ENCODE measurements around the gene MAN1C1. TPM values are rescaled to one million over a fixed set of nuclear protein-coding genes. Genes with fewer than 3 reads are reported as not detected.
"Not testable (repeated sequence)": the region's sequence is repeated elsewhere in the genome, so short reads cannot be mapped to it uniquely, and the experiment has no call there.

The MAN1C1 gene
- total RNA-seq, 2 experiments from 2014 or later = 16.8 to 17.9 TPM

DNA sequence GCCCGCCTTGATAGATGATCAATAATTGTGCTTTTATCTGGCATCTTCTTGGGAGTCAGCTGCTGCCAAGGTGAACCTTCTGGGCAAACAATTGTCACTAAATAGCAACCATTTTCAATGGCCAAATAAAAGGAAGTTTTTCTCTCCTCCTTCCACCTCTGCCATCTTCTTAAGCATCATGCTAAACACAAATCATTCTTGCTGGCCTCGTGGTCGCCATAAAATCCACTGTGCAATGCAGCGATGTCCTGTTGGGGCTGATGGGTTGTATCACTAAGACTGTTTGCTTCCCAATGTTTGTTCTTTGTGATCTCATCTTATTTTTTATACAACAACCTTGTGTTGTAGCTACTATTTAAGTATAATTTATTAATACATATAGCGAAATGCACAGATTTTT lies 8.0 kb downstream of the MAN1C1 start:
- ATAC-seq (no peak), DNase-seq (no peak)
- Mint-ChIP-seq H3K4me1 (ENCODE audit: low read depth) (peaks cover 69% of the 10 kb centered on the region), H3K27ac (no peak overlapping the region), H3K9me3 (ENCODE audit: insufficient read depth) (peaks cover 4% of the 10 kb centered on the region), H3K27me3 (ENCODE audit: low read depth) (peaks cover 6% of the 10 kb centered on the region), H3K4me3 (no peak overlapping the region), H3K36me3 (ENCODE audit: low read depth) (peaks cover 61% of the 10 kb centered on the region)
- POLR2A ChIA-PET = interaction anchor here (0.7 to 1.4 kb wide), 3 partner anchors 7 to 395 kb away, joined by 3 read pairs; no protein-coding TSS in a partner anchor
- CTCF ChIA-PET = interaction anchor here (0.9 to 2.7 kb wide), 5 partner anchors 14 to 181 kb away, joined by 3 to 12 read pairs (median 3); no protein-coding TSS in a partner anchor

DNA sequence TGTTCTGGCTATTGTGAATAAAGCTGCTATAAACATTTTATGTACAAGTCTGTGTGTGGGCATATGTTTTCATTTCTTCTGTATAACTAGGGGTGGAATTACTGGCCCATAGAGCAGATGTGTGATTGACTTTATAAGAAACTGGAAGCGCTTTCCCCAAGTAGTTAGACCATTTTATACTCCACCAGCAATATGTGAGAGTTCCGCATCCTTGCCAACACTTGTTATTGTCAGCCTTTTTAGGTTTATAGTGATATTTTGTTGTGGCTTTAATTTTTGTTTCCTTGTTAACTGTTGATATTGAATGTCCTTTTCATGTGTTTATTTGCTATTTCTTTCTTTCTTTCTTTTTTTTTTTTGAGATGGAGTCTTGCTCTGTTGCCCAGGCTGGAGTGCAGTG lies 9.4 kb downstream of the MAN1C1 start:
- no peak overlapping the region for H3K4me3 Mint-ChIP-seq
- peaks cover 66% of the 10 kb centered on the region for H3K4me1 Mint-ChIP-seq (ENCODE audit: low read depth)
- ChIA-PET CTCF (interaction anchor here (2.7 kb wide), 1 partner anchor 17 kb away, joined by 12 read pairs; no protein-coding TSS in a partner anchor), POLR2A (no interaction called here)
- H3K9me3 Mint-ChIP-seq (ENCODE audit: insufficient read depth) = peaks cover 4% of the 10 kb centered on the region
- DNase-seq (no peak), ATAC-seq (no peak)
- peaks cover 55% of the 10 kb centered on the region for H3K36me3 Mint-ChIP-seq (ENCODE audit: low read depth)
- H3K27ac Mint-ChIP-seq = no peak overlapping the region
- H3K27me3 Mint-ChIP-seq (ENCODE audit: low read depth) = peaks cover 6% of the 10 kb centered on the region

DNA sequence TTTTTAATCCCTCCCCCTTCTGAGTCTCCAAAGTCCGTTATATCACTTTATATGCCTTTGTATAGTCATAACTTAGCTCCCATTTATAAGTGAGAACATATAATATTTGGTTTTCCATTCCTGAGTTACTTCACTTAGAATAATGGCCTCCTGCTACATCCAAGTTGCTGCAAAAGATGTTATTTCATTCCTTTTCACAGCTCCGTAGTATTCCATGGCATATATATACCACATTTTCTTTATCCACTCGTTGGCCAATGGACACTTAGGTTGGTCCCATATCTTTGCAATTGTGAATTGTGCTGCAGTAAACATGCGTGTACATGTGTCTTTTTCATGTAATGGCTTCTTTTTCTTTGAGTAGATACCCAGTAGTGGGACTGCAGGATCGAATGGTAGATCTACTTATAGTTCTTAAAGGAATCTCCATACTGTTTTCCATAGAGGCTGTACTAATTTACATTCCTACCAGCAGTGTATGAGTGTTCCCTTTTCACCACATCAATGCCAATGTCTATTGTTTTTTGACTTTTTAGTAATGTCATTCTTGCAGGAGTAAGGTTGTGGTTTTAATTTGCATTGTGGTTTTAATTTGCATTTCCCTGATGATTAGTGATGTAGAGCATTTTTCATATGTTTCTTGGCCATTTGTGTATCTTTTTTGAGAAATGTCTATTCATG lies 12.3 kb downstream of the MAN1C1 start:
- Mint-ChIP-seq H3K27me3 (ENCODE audit: low read depth) (peaks cover 6% of the 10 kb centered on the region), H3K27ac (no peak overlapping the region), H3K4me3 (no peak overlapping the region), H3K4me1 (ENCODE audit: low read depth) (peaks cover 63% of the 10 kb centered on the region), H3K36me3 (ENCODE audit: low read depth) (peaks cover 56% of the 10 kb centered on the region), H3K9me3 (ENCODE audit: insufficient read depth) (peaks cover 4% of the 10 kb centered on the region)
- DNase-seq (no peak), ATAC-seq (no peak)
- ChIA-PET CTCF (interaction anchor here (1.1 to 2.1 kb wide), 2 partner anchors 10 to 14 kb away, joined by 3 to 8 read pairs; no protein-coding TSS in a partner anchor), POLR2A (no interaction called here)

DNA sequence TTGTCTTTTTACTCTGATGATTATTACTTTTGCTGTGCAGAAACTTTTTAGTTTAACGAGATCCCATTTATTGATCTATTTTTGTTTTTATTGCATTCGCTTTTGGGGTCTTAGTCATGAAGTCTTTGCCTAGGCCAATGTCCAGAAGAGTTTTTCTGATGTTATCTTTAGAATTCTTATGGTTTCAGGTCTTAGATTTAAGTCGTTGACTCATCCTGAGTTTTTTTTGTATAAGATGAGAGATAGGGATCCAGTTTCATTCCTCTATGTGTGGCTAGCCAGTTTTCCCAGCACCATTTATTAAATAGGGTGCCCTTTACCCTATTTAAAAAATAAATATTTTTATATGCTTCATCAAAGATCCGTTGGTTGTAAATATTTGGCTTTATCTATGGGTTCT lies 13.2 kb downstream of the MAN1C1 start:
- peaks cover 60% of the 10 kb centered on the region for H3K4me1 Mint-ChIP-seq (ENCODE audit: low read depth)
- no peak for DNase-seq
- H3K27me3 Mint-ChIP-seq (ENCODE audit: low read depth) = peaks cover 6% of the 10 kb centered on the region
- ATAC-seq = no peak
- peaks cover 57% of the 10 kb centered on the region for H3K36me3 Mint-ChIP-seq (ENCODE audit: low read depth)
- ChIA-PET POLR2A (no interaction called here), CTCF (no interaction called here)
- no peak overlapping the region for H3K4me3 Mint-ChIP-seq
- no peak overlapping the region for H3K27ac Mint-ChIP-seq
- peaks cover 4% of the 10 kb centered on the region for H3K9me3 Mint-ChIP-seq (ENCODE audit: insufficient read depth)

DNA sequence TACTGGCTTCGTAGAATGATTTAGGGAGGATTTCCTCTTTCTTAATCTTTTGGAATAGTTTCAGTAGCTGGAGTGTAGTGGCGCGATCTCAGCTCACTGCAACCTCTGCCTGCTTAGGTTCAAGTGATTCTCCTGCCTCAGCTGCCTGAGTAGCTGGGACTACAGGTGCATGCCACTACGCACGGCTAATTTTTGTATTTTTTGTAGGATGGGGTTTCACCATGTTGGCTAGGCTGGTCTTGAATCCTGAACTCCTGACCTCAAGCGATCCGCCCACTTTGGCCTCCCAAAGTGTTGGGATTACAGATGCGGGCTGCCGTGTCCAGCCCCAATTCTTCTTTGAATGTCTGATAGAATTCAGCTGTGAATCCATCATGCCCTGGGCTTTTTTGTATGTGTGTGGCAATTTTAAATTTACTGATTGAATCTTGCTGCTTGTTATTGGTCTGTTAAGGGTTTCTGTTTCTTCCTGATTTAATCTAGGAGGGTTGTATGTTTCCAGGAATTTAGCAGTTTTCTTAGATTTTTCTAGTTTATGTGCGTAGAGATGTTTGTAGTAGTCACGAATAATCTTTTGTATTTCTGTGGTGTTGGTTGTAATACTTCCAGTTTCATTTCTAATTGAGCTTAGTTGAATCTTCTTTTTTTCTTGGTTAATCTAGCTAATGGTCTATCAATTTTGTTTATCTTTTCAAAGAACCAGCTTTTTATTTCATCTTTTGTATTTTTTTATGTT lies 15.3 kb downstream of the MAN1C1 start:
- Mint-ChIP-seq H3K36me3 (ENCODE audit: low read depth) (peaks cover 55% of the 10 kb centered on the region), H3K27ac (peak overlapping the region; percentile 91), H3K4me1 (ENCODE audit: low read depth) (peaks cover 62% of the 10 kb centered on the region), H3K4me3 (peak overlapping the region; percentile 77), H3K9me3 (ENCODE audit: insufficient read depth) (peaks cover 11% of the 10 kb centered on the region), H3K27me3 (ENCODE audit: low read depth) (no peaks in the 10 kb centered on the region)
- ChIA-PET POLR2A (interaction anchor here (0.8 to 0.9 kb wide), 2 partner anchors 8 to 10 kb away, joined by 3 read pairs; no protein-coding TSS in a partner anchor), CTCF (interaction anchor here (0.7 to 2.6 kb wide), 9 partner anchors 9 to 179 kb away, joined by 3 to 28 read pairs (median 4); no protein-coding TSS in a partner anchor)
- peak; percentile 65 for ATAC-seq
- DNase-seq = peak; percentile 17

DNA sequence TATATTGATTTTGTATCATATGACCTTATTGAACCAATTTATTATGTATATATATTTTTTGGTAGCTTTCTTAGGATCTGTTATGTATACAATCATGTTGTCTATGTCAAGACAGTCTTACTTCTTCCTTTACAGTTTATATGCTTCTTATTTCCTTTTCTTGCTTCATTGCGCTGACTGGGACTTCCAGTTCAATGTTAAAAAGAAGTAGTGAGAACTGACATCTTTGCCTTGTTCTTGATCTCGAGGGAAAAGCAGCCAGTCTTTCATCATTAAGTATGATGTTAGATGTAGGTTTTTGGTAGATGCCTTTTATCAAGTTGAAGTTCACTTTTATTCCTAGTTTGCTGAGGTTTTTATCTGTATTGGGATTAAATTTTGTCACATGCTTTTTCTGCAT lies 17.5 kb downstream of the MAN1C1 start:
- no peak for ATAC-seq
- H3K4me3 Mint-ChIP-seq = no peak overlapping the region
- H3K27me3 Mint-ChIP-seq (ENCODE audit: low read depth) = no peaks in the 10 kb centered on the region
- DNase-seq = no peak
- H3K4me1 Mint-ChIP-seq (ENCODE audit: low read depth) = peaks cover 54% of the 10 kb centered on the region
- CTCF ChIA-PET = interaction anchor here (1.1 kb wide), 1 partner anchor 14 kb away, joined by 4 read pairs; no protein-coding TSS in a partner anchor
- H3K9me3 Mint-ChIP-seq (ENCODE audit: insufficient read depth) = peaks cover 30% of the 10 kb centered on the region
- no peak overlapping the region for H3K27ac Mint-ChIP-seq
- peaks cover 61% of the 10 kb centered on the region for H3K36me3 Mint-ChIP-seq (ENCODE audit: low read depth)
- POLR2A ChIA-PET = no interaction called here

DNA sequence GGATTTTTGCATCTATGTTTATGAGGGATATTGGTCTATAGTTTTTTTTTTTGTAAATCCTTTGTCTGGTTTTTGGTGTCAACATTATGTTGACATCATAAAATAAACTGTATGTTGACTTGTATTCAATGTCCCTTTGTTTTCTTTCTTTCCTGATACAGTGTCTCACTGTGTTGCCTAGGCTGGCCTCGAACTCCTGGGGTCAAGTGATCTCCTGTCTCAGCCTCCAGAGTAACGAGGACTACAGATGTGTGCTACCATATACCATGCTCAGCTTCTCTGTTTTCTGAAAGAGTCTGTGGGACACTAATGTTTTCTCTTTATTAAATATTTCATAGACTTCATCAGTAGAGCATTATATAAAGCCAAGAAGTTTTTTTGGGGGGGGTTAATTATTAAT lies 18.3 kb downstream of the MAN1C1 start:
- Mint-ChIP-seq H3K27ac (no peak overlapping the region), H3K36me3 (ENCODE audit: low read depth) (peaks cover 63% of the 10 kb centered on the region), H3K9me3 (ENCODE audit: insufficient read depth) (peaks cover 34% of the 10 kb centered on the region), H3K4me1 (ENCODE audit: low read depth) (peaks cover 52% of the 10 kb centered on the region), H3K4me3 (no peak overlapping the region), H3K27me3 (ENCODE audit: low read depth) (peaks cover 3% of the 10 kb centered on the region)
- no peak for DNase-seq
- ChIA-PET POLR2A (no interaction called here), CTCF (interaction anchor here (1.1 kb wide), 1 partner anchor 15 kb away, joined by 4 read pairs; no protein-coding TSS in a partner anchor)
- ATAC-seq = no peak

DNA sequence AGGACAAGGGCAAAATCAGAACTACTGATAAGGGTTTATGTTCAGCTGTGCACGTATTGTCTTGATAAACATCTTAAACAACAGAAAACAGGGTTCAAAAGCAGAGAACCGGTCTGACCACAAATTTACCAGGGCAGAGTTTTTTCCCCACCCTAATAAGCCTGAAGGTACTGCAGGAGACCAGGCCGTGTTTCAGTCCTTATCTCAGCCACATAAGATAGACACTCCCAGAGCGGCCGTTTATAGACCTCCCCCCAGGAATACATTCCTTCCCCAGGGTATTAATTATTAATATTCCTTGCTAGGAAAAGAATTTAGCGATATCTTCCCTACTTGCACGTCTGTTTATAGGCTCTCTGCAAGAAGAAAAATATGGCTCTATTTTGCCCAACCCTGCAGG lies 19.6 kb downstream of the MAN1C1 start:
- Mint-ChIP-seq H3K9me3 (ENCODE audit: insufficient read depth) (peaks cover 39% of the 10 kb centered on the region), H3K4me1 (ENCODE audit: low read depth) (peaks cover 51% of the 10 kb centered on the region), H3K36me3 (ENCODE audit: low read depth) (peaks cover 71% of the 10 kb centered on the region)
- CTCF ChIA-PET; H3K27ac Mint-ChIP-seq; DNase-seq; H3K4me3 Mint-ChIP-seq; ATAC-seq; H3K27me3 Mint-ChIP-seq (ENCODE audit: low read depth); POLR2A ChIA-PET: not testable (repeated sequence)

DNA sequence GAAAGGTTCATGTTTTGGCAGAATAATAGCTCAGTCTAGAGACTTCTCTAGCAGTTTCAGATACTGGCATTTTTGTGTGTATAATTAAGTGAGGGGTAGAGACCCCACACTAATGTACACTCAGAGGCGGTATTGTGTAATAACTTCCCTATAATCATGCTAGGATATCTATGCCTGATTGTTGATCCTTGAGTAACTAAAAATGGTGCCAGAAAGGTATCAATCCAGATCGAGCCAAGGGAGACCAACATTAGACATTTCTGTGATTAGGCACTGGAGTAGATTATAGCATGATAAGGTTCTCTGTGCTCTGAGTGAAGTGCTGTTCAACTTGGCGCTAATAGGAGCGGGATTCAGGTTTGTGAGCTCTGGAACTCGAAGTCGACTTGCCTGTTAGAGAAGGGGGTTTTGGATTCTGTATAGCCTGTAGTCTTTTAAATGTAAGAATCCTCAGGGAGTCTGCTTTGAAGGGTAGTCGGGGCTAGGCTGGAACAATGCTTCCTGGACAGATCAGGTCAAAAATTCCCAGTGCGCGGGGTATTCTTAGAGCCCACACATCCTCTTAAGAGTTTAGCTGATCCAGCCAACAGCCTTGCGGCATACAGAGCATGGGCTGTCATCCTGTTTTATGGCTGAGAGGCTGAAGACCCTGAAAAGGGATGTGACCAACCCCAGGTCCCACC lies 24.2 kb downstream of the MAN1C1 start:
- peaks cover 55% of the 10 kb centered on the region for H3K4me1 Mint-ChIP-seq (ENCODE audit: low read depth)
- H3K4me3 Mint-ChIP-seq = no peak overlapping the region
- ChIA-PET POLR2A (no interaction called here), CTCF (interaction anchor here (0.7 to 5.7 kb wide), 4 partner anchors 9 to 357 kb away, joined by 4 to 63 read pairs (median 6); partner anchors contain the start of gene PAFAH2)
- ATAC-seq (no peak), DNase-seq (no peak)
- peaks cover 36% of the 10 kb centered on the region for H3K9me3 Mint-ChIP-seq (ENCODE audit: insufficient read depth)
- no peak overlapping the region for H3K27ac Mint-ChIP-seq
- peaks cover 33% of the 10 kb centered on the region for H3K27me3 Mint-ChIP-seq (ENCODE audit: low read depth)
- H3K36me3 Mint-ChIP-seq (ENCODE audit: low read depth) = peaks cover 71% of the 10 kb centered on the region

DNA sequence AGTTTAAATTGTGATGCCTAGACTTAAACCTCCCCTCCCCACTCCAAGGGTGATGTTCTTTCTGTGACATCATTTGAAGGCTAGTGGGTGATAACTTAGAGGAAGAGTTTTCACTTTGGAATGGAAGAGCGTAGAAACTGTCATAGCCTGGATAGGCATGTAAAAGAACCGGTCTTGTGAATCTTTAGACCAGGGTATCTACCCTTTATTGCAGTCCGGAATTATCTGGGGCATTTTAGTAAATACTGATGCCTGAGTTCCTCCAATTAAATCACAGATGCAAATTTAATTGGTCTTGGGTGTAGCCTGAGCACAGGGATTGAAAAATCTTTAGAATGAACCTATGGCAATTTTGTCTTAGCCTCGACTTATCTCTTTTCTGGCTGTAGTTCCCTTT lies 24.7 kb downstream of the MAN1C1 start:
- peaks cover 54% of the 10 kb centered on the region for H3K4me1 Mint-ChIP-seq (ENCODE audit: low read depth)
- ATAC-seq = no peak
- POLR2A ChIA-PET = interaction anchor here (0.8 to 1.1 kb wide), 3 partner anchors 9 to 35 kb away, joined by 3 to 7 read pairs (median 4); no protein-coding TSS in a partner anchor
- H3K4me3 Mint-ChIP-seq = no peak overlapping the region
- no peak for DNase-seq
- peaks cover 33% of the 10 kb centered on the region for H3K27me3 Mint-ChIP-seq (ENCODE audit: low read depth)
- CTCF ChIA-PET = interaction anchor here (1.3 to 5.7 kb wide), 3 partner anchors 9 to 22 kb away, joined by 7 to 63 read pairs (median 10); no protein-coding TSS in a partner anchor
- peaks cover 70% of the 10 kb centered on the region for H3K36me3 Mint-ChIP-seq (ENCODE audit: low read depth)
- peak overlapping the region; percentile 25 for H3K27ac Mint-ChIP-seq
- peaks cover 30% of the 10 kb centered on the region for H3K9me3 Mint-ChIP-seq (ENCODE audit: insufficient read depth)

DNA sequence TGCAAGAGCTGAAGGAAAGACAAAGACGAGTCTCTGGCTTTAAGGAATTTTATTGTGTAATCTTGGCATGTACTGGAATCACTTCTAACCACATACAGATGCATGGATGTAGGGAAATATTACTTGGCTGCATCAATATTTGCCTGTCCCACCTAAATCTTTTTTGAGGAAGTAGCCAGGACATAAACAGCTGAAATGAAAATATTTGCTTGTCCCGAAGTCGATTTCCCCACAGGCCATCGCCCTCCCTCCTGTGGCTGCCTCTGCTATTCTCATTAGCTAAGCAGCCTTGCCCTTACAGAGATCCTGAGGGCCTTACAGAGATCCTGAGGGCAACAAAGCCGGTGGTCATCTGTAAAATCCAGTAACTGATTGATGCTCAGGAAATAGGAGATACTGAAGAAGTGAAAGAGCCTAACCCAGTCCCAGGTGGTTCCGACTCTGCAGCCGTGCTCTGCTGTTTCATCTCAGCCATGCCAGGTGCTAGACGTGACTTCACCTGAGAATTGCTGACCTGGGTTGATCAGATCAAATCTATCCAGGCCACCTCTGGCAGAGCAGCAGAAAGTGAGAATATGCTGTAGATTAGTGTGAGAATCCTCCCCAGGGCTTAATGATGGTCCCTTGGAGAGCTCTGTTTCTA lies 25.5 kb downstream of the MAN1C1 start:
- H3K27ac Mint-ChIP-seq = peak overlapping the region; percentile 85
- H3K9me3 Mint-ChIP-seq (ENCODE audit: insufficient read depth) = peaks cover 28% of the 10 kb centered on the region
- DNase-seq (no peak), ATAC-seq (peak; percentile 59)
- H3K4me1 Mint-ChIP-seq (ENCODE audit: low read depth) = peaks cover 57% of the 10 kb centered on the region
- ChIA-PET POLR2A (interaction anchor here (0.8 to 1.1 kb wide), 5 partner anchors 10 to 34 kb away, joined by 3 to 7 read pairs (median 3); no protein-coding TSS in a partner anchor), CTCF (interaction anchor here (0.7 to 5.7 kb wide), 12 partner anchors 10 to 156 kb away, joined by 3 to 63 read pairs (median 4); partner anchors contain the start of gene MAN1C1)
- peaks cover 71% of the 10 kb centered on the region for H3K36me3 Mint-ChIP-seq (ENCODE audit: low read depth)
- peaks cover 35% of the 10 kb centered on the region for H3K27me3 Mint-ChIP-seq (ENCODE audit: low read depth)
- peak overlapping the region; percentile 56 for H3K4me3 Mint-ChIP-seq
